Measurements from ENCODE around the gene MRPL16. TPM values are rescaled to one million over a fixed set of nuclear protein-coding genes. Genes with fewer than 3 reads are reported as not detected.
A peak's percentile ranks its signal among the peaks of the same experiment; 100 is the strongest.

Gene MRPL16
- total RNA-seq, 2 donors from 2014 or later, result 52.8 to 58.4 TPM

DNA sequence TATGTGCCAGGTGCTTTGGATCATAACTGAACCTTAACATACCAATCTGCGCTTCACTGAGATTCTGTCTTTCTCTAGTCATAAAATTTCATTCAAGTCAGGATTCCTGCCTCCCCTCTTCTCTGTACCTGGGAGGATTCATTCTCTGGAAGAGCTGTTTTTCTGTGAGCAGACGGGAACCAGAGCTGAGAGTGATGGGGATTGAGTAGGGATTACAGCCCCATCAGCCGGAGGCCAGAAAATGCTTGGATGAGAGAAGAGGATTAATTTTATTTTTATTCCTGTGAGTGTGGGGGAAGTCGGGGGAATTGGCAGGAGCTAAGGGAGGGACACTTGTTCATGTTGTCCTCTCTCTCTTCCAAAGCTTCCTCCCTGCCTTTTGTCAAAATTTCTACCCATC lies 50.7 kb downstream of the MRPL16 start:
- H3K4me3 Mint-ChIP-seq, result no peak overlapping the region
- no peaks in the 10 kb centered on the region for H3K9me3 Mint-ChIP-seq
- 96 to 100% methylated on average over 1 to 3 of the region's 4 CpGs for WGBS, 2 experiments (ENCODE audit: insufficient coverage in 1 of 2, insufficient read length in 1 of 2)
- TF ChIP-seq CTCF (conservative IDR thresholded peaks at IDR 0.05), result no peak
- Histone ChIP-seq H3K27ac (ENCODE audit: low read depth, low read length) (no peak overlapping the region), H3K9ac (ENCODE audit: extremely low read depth, low read length, poor library complexity, severe bottlenecking) (no peak overlapping the region), H3K9me3 (ENCODE audit: control insufficient read depth, low read length) (no peaks in the 10 kb centered on the region), H3K4me3 (ENCODE audit: low read length) (no peak overlapping the region), H3K4me1 (ENCODE audit: control insufficient read depth, insufficient read depth, low read length) (peaks cover 12% of the 10 kb centered on the region), H3K27me3 (ENCODE audit: control insufficient read depth, insufficient read depth, low read length, poor library complexity, severe bottlenecking) (no peaks in the 10 kb centered on the region), H3K36me3 (ENCODE audit: control insufficient read depth, insufficient read depth, low read length) (peaks cover 32% of the 10 kb centered on the region)
- peaks cover 37% of the 10 kb centered on the region for H3K36me3 Mint-ChIP-seq (ENCODE audit: low read depth)
- no peak for DNase-seq
- peaks cover 44% of the 10 kb centered on the region for H3K4me1 Mint-ChIP-seq
- H3K27me3 Mint-ChIP-seq (ENCODE audit: insufficient read depth), result no peaks in the 10 kb centered on the region
- no peak overlapping the region for H3K27ac Mint-ChIP-seq

DNA sequence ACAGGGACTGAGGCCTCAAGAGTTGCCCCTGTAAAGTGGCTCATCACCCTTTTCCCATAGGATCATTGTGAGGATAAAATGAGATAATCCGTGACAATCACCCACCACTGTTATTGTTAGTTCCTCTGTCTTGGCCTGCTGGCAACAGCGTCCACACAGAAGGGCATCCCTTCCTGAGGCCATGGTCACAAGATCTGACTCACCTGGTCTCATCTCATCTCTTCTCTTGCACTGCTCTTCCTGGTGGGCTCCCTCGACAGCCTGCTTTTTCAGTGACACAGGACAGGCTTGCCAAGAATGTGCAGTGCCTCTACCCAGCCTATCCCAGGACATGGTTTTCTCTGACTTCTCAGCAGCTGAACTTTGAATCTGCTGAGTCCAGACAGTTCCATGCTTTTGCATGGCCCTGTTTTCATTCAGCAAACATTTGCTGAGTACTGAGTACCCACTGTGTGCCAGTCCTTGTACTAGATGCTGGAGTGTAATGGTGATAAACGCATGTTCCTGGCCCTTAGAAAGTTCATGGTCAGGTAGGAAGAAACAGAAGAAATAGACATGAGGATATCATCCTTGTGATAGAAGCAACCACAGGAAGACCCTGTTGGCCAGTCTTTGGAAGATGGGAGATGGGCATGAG lies 52.1 kb downstream of the MRPL16 start:
- no peak for DNase-seq
- no peaks in the 10 kb centered on the region for H3K27me3 ChIP-seq (ENCODE audit: control insufficient read depth, insufficient read depth, low read length, poor library complexity, severe bottlenecking)
- H3K27ac ChIP-seq (ENCODE audit: low read depth, low read length), result no peak overlapping the region
- TF ChIP-seq CTCF (conservative IDR thresholded peaks at IDR 0.05), result no peak
- H3K27ac Mint-ChIP-seq, result no peak overlapping the region
- H3K4me1 Mint-ChIP-seq, result peaks cover 42% of the 10 kb centered on the region
- peaks cover 37% of the 10 kb centered on the region for H3K36me3 Mint-ChIP-seq (ENCODE audit: low read depth)
- no peaks in the 10 kb centered on the region for H3K9me3 Mint-ChIP-seq
- H3K4me1 ChIP-seq (ENCODE audit: control insufficient read depth, insufficient read depth, low read length), result peaks cover 11% of the 10 kb centered on the region
- peak overlapping the region; percentile 93 for H3K4me3 ChIP-seq (ENCODE audit: low read length)
- peaks cover 32% of the 10 kb centered on the region for H3K36me3 ChIP-seq (ENCODE audit: control insufficient read depth, insufficient read depth, low read length)
- H3K27me3 Mint-ChIP-seq (ENCODE audit: insufficient read depth), result no peaks in the 10 kb centered on the region
- H3K4me3 Mint-ChIP-seq, result peak overlapping the region; percentile 97
- 92 to 94% methylated on average over 4 of the region's 4 CpGs for WGBS, 2 experiments (ENCODE audit: insufficient coverage in 1 of 2, insufficient read length in 1 of 2)
- no peaks in the 10 kb centered on the region for H3K9me3 ChIP-seq (ENCODE audit: control insufficient read depth, low read length)
- no peak overlapping the region for H3K9ac ChIP-seq (ENCODE audit: extremely low read depth, low read length, poor library complexity, severe bottlenecking)

DNA sequence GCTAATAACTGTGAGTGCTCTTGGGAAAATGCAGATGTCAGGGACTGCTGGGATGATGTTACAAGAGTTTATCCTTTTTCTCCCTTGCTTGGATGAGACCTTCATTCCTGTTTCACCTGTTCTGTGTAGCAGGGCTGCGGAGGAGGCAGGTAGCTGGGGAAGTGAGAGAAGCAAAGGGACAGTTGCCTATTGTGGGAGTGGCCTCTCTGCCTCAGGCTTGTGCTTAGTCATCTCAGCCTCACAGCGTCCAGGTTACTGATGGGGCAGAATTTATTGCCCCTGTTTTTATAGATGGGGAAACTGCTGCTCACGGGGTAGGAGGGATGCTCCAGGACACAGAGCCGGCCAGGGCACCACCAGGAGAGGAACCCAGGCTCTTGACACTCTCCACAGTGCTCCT lies 53.7 kb downstream of the MRPL16 start:
- peaks cover 21% of the 10 kb centered on the region for H3K36me3 Mint-ChIP-seq (ENCODE audit: low read depth)
- H3K27me3 Mint-ChIP-seq (ENCODE audit: insufficient read depth), result no peaks in the 10 kb centered on the region
- peak; percentile 62 for DNase-seq
- H3K4me1 ChIP-seq (ENCODE audit: control insufficient read depth, insufficient read depth, low read length), result peaks cover 11% of the 10 kb centered on the region
- peaks cover 42% of the 10 kb centered on the region for H3K4me1 Mint-ChIP-seq
- no peak for TF ChIP-seq CTCF (conservative IDR thresholded peaks at IDR 0.05)
- H3K27me3 ChIP-seq (ENCODE audit: control insufficient read depth, insufficient read depth, low read length, poor library complexity, severe bottlenecking), result no peaks in the 10 kb centered on the region
- peak overlapping the region; percentile 97 for H3K4me3 Mint-ChIP-seq
- H3K9me3 Mint-ChIP-seq, result no peaks in the 10 kb centered on the region
- 73 to 90% methylated on average over 2 to 4 of the region's 4 CpGs for WGBS, 2 experiments (ENCODE audit: insufficient coverage in 1 of 2, insufficient read length in 1 of 2)
- H3K27ac ChIP-seq (ENCODE audit: low read depth, low read length), result no peak overlapping the region
- peak overlapping the region; percentile 77 for H3K9ac ChIP-seq (ENCODE audit: extremely low read depth, low read length, poor library complexity, severe bottlenecking)
- no peaks in the 10 kb centered on the region for H3K9me3 ChIP-seq (ENCODE audit: control insufficient read depth, low read length)
- peaks cover 22% of the 10 kb centered on the region for H3K36me3 ChIP-seq (ENCODE audit: control insufficient read depth, insufficient read depth, low read length)
- peak overlapping the region; percentile 83 for H3K27ac Mint-ChIP-seq
- peak overlapping the region; percentile 93 for H3K4me3 ChIP-seq (ENCODE audit: low read length)
